GM06990 (cell line): Measurements from ENCODE around the gene IRF1.

Source experiments
- DNase-seq: peaks from one replicate; pipeline ENCODE4 v3.0.0-alpha.2; 2011; ENCODE audit not compliant: insufficient read length; ENCODE audit errors: extremely low read depth
- H3K27me3 ChIP-seq: replicated peaks from 2 replicates; pipeline ENCODE4 v1.6.0; 2011; ENCODE audit warnings: low read length; ENCODE audit not compliant: control insufficient read depth, insufficient read depth
- H3K36me3 ChIP-seq: 2 replicates; pipeline ENCODE4 v1.5.1; 2011; ENCODE audit warnings: low read length; ENCODE audit not compliant: control insufficient read depth, insufficient read depth
- H3K4me3 ChIP-seq: replicated peaks from 2 replicates; pipeline ENCODE4 v1.5.1; 2011; ENCODE audit warnings: low read depth, mild to moderate bottlenecking, control low read depth, low read length
- TF ChIP-seq, protein P1 (sequence below): IDR thresholded peaks from 2 replicates; pipeline ENCODE4 v1.5.1; 2011; ENCODE audit warnings: low read length, control low read depth, mild to moderate bottlenecking, inconsistent platforms; ENCODE audit not compliant: insufficient read depth, poor library complexity, severe bottlenecking

The IRF1 gene

DNA sequence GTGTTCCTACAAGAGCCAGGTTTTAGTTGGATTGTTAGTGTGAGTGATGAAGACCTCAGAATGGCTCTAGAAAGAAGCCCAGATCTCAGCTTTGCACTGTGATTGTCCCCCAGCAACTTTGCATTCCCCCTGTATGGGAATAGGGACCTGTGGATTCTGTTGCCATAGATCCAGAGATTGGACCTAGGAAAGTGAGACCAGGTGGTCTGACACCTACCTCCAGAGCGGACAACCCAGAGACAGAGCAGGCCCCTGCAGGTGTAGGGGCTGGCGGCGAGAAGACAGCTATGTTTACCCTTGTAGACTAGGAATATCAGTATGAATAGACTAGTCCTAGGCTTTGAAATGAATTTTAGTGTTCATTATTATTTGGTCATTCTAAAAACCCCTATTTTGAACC, 53.6 kb downstream of the IRF1 start:
- Histone ChIP-seq H3K27me3 (no peaks in the 10 kb centered on the region), H3K4me3 (no peak overlapping the region), H3K36me3 (peaks cover 3% of the 10 kb centered on the region)
- DNase-seq: no peak
- TF ChIP-seq, protein P1, sequence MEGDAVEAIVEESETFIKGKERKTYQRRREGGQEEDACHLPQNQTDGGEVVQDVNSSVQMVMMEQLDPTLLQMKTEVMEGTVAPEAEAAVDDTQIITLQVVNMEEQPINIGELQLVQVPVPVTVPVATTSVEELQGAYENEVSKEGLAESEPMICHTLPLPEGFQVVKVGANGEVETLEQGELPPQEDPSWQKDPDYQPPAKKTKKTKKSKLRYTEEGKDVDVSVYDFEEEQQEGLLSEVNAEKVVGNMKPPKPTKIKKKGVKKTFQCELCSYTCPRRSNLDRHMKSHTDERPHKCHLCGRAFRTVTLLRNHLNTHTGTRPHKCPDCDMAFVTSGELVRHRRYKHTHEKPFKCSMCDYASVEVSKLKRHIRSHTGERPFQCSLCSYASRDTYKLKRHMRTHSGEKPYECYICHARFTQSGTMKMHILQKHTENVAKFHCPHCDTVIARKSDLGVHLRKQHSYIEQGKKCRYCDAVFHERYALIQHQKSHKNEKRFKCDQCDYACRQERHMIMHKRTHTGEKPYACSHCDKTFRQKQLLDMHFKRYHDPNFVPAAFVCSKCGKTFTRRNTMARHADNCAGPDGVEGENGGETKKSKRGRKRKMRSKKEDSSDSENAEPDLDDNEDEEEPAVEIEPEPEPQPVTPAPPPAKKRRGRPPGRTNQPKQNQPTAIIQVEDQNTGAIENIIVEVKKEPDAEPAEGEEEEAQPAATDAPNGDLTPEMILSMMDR: no peak

DNA sequence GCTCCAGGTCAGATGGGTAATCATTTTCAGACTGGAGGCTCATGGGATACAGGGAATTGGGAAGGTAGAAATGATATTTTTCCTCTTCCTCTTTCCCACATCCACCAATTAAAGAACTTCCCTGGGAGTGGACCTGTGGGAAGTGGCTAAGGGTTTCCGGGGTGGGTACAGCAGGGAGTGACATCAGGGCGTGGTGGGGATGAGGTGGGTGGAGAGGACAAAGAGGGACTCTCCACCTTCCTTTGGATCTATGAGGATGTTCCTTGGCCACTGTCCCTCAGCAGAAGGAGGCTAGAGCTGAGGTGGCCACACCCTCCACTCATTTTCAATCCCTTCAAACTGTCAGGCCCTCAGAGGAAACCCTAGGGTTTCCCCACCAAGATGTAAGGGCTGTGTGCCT, 54.7 kb downstream of the IRF1 start:
- Histone ChIP-seq H3K4me3 (no peak overlapping the region), H3K27me3 (no peaks in the 10 kb centered on the region), H3K36me3 (peaks cover 3% of the 10 kb centered on the region)
- DNase-seq: no peak
- TF ChIP-seq, protein P1: no peak

DNA sequence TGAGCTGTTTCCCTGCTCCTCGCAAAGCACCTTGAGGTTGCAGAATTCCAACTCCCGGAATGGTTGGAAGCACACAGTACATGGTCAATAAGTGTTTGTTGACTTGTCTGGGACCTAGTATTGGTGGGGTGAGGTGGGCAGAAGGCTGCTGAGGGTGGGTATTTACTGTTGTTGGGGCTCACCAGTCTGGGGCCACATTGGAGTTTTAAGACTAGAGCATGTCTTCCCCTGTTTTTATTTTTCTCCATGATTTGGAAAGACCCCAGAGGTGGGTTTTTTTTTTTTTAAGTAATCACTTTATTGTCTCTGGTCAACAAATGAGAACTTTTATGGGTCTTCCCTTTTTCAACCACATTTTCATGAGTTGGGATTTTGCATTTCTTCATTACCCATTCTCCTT, 55.1 kb downstream of the IRF1 start:
- Histone ChIP-seq H3K36me3 (peaks cover 3% of the 10 kb centered on the region), H3K4me3 (no peak overlapping the region), H3K27me3 (no peaks in the 10 kb centered on the region)
- no peak for DNase-seq
- TF ChIP-seq, protein P1: no peak

DNA sequence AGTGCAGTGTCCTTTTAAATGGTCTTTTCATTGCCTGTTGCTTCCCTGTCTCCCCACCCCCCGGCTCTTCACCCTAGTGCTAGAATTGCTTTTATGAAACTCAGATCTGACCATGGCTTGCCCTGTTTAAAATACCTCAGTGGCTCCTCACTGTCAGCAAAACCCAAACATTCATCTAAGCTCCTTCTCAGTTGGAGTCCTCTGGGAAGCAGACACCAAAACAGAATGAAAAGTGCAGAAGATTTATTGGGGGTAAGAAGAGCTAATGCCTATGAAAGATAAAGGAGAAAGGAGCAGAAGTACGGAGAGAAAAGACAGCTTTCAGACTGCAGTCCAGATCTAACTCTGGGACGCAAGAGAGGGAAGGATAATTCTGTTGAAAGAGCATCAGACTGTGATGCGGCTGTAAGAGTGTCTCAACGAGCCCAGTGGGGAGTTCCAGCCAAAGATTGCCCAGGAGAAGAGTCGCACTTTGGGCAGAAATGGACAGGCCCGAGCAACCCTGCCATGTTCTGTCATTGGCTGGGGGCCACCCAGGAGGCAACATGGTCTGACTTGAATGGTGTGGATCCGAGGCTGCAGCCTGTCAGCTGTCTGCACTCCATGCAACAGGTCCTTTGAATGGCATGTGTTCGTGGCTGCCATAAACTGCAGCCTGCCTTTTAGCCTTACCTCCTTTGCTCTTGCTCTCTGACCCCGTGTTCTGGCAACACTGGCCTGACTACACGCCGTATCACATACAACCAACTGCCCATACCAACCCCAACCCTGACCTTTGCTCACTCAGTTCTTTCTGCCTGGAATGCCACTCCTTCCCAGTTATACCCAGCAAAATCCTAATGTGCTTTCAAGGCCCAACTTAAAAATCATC, 55.9 kb downstream of the IRF1 start:
- no peak for DNase-seq
- peaks cover 7% of the 10 kb centered on the region for H3K36me3 ChIP-seq
- TF ChIP-seq, protein P1: no peak
- no peaks in the 10 kb centered on the region for H3K27me3 ChIP-seq
- no peak overlapping the region for H3K4me3 ChIP-seq

DNA sequence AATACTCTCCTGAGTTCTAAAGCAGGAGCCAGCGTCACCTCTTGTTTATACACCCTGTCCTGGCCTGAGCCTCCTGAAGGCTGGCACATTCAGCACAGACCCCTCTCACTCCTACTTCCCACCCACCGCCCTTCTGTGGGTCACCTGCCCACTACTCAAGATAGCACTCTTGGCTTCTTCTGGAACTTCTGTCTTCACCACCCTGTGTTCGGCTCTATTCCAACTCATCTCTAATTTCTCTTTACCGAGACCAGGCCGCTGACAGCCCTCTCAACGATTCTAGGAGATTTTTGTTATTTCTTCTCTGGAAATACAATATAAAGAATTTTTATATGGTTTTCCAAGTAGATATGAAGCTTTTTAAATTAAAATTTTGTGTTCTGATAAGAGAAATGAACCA, 57.4 kb downstream of the IRF1 start:
- DNase-seq: no peak
- Histone ChIP-seq H3K4me3 (no peak overlapping the region), H3K27me3 (no peaks in the 10 kb centered on the region), H3K36me3 (peaks cover 7% of the 10 kb centered on the region)
- TF ChIP-seq, protein P1: no peak
